B cell (primary cell): ENCODE measurements around the gene CNN1. TPM values are rescaled to one million over a fixed set of nuclear protein-coding genes. Genes with fewer than 3 reads are reported as not detected.

ENCODE experiments used
- ATAC-seq: fragments of 200-7000 bp; cut with Tn5 transposase; one replicate; pipeline ENCODE4 v1.10.0; 2021; ENCODE audit warnings: low read depth, mild to moderate bottlenecking, moderate number of reproducible peaks, moderate library complexity
- CTCF ChIA-PET: fragments of 350-600 bp; sonication (Branson Sonifier 250); formaldehyde crosslinking; loops from one replicate; lab custom pipeline; 2021; ENCODE audit warnings: antibody characterized with exemption, inconsistent platforms; lab: Charles Lee
- POLR2A ChIA-PET: fragments of 350-600 bp; sonication (Branson Sonifier 250); formaldehyde crosslinking; loops from one replicate; lab custom pipeline; 2021; ENCODE audit warnings: antibody characterized with exemption; lab: Charles Lee
- DNase-seq: peaks from one replicate; pipeline ENCODE4 v3.0.0; 2013
- H2AFZ ChIP-seq: 2 replicates; pipeline ENCODE4 v1.6.1; 2012; ENCODE audit warnings: mild to moderate bottlenecking, low read depth, low read length; ENCODE audit not compliant: insufficient read depth, poor library complexity, severe bottlenecking
- H3K27ac ChIP-seq, 2 donors: 1 replicate in 1 of 2; 2 replicates in 1 of 2; pipeline ENCODE4 v1.5.1; 2012 to 2013; ENCODE audit warnings: low read length in 2 of 2, mild to moderate bottlenecking in 2 of 2, moderate library complexity in 1 of 2
- H3K27me3 ChIP-seq, 4 experiments: fragments of 200-600 bp in 1 of 4; sonication (generic) in 1 of 4; replicated peaks in 1 of 4; 1 replicate in 2 of 4; 2 replicates in 2 of 4; pipeline versions ENCODE4 v1.6.1 to v1.7.0; 2013 to 2016; ENCODE audit warnings: low read length in 3 of 4, mild to moderate bottlenecking in 2 of 4, mixed read lengths in 1 of 4, moderate library complexity in 1 of 4; ENCODE audit not compliant: insufficient read depth in 4 of 4, control insufficient read depth in 3 of 4; ENCODE audit errors: control extremely low read depth in 1 of 4
- H3K36me3 ChIP-seq, 2 experiments: replicated peaks in 1 of 2; 1 replicate in 1 of 2; 2 replicates in 1 of 2; pipeline versions ENCODE4 v1.6.1 to v1.7.1; 2013; ENCODE audit warnings: low read length in 1 of 2; ENCODE audit not compliant: insufficient read depth in 2 of 2, control insufficient read depth in 1 of 2; ENCODE audit errors: control extremely low read depth in 1 of 2, extremely low read depth in 1 of 2
- H3K4me1 ChIP-seq, 2 donors: fragments of 200-600 bp in 1 of 2; sonication (generic) in 1 of 2; 1 replicate in 1 of 2; 2 replicates in 1 of 2; pipeline versions ENCODE4 v1.5.1 to v1.6.1; 2013 to 2017; ENCODE audit warnings: low read length in 2 of 2; ENCODE audit not compliant: control insufficient read depth in 2 of 2, insufficient read depth in 2 of 2
- H3K4me2 ChIP-seq: replicated peaks from 2 replicates; pipeline ENCODE3; 2012; ENCODE audit warnings: mild to moderate bottlenecking, low read depth, low read length; ENCODE audit not compliant: poor library complexity, severe bottlenecking
- H3K4me3 ChIP-seq, 5 experiments: fragments of 200-600 bp in 1 of 5; sonication (generic) in 1 of 5; 1 replicate in 3 of 5; 2 replicates in 2 of 5; pipeline versions ENCODE4 v1.5.1 to v1.7.0; 2011 to 2016; ENCODE audit warnings: low read length in 4 of 5, mild to moderate bottlenecking in 4 of 5, low read depth in 2 of 5, control low read depth in 1 of 5, moderate library complexity in 1 of 5; ENCODE audit not compliant: insufficient read depth in 1 of 5; ENCODE audit errors: control extremely low read depth in 1 of 5, extremely low read depth in 1 of 5
- H3K79me2 ChIP-seq: fragments of 200-600 bp; sonication (generic); one replicate; pipeline ENCODE4 v1.6.0; 2016; ENCODE audit warnings: low read length; ENCODE audit not compliant: control insufficient read depth, insufficient read depth
- H3K9ac ChIP-seq: fragments of 200-600 bp; sonication (generic); 2 replicates; pipeline ENCODE4 v1.6.1; 2017; ENCODE audit warnings: mild to moderate bottlenecking, low read length, moderate library complexity
- H3K9me3 ChIP-seq, 3 donors: one replicate each; pipeline versions ENCODE4 v1.6.1 to v1.7.1; 2013; ENCODE audit warnings: low read length in 2 of 3; ENCODE audit not compliant: control insufficient read depth in 2 of 3, insufficient read depth in 1 of 3; ENCODE audit errors: control extremely low read depth in 1 of 3
- H4K20me1 ChIP-seq: 2 replicates; pipeline ENCODE4 v1.6.0; 2012; ENCODE audit warnings: mild to moderate bottlenecking, low read length; ENCODE audit not compliant: insufficient read depth, control insufficient read depth, poor library complexity, severe bottlenecking
- H3K27ac Mint-ChIP-seq: one replicate; pipeline ENCODE4 v1.8.0; 2021; ENCODE audit warnings: mixed read lengths
- H3K27me3 Mint-ChIP-seq: one replicate; pipeline ENCODE4 v1.8.0; 2021; ENCODE audit warnings: mixed read lengths
- H3K4me1 Mint-ChIP-seq: one replicate; pipeline ENCODE4 v1.8.0; 2021; ENCODE audit warnings: mixed read lengths
- H3K4me3 Mint-ChIP-seq: one replicate; pipeline ENCODE4 v1.8.0; 2021; ENCODE audit warnings: mixed read lengths
- H3K9me3 Mint-ChIP-seq: one replicate; pipeline ENCODE4 v1.8.0; 2022; ENCODE audit warnings: mixed read lengths; ENCODE audit not compliant: insufficient read depth
- EZH2 ChIP-seq: IDR thresholded peaks from 2 replicates; pipeline ENCODE4 v1.6.1; 2012; ENCODE audit warnings: borderline replicate concordance, low read depth, mild to moderate bottlenecking, moderate library complexity, low read length; ENCODE audit not compliant: insufficient read depth, poor library complexity, severe bottlenecking
- WGBS: methylation state at CpG from one replicate; pipeline ENCODE4 v1.1.5; 2013; ENCODE audit warnings: missing lambda C conversion rate; ENCODE audit not compliant: insufficient coverage; 5-methylcytosine and 5-hydroxymethylcytosine counted together
- intact Hi-C: fragments of 100-400 bp; cut with micrococcal nuclease; formaldehyde crosslinking; loops from one replicate; pipeline ENCODE4 v1.10.0; 2022
- polyA plus RNA-seq: library from polyadenylated mRNA; depleted of rRNA; stranded (reverse); fragments of >200 nt; gene quantifications from 2 replicates; pipeline ENCODE4 v1.2.3, GENCODE V29; 2012
- total RNA-seq, 2 donors: library from RNA; stranded (reverse); fragments of 120-200 nt in 1 of 2; gene quantifications; 1 replicate in 1 of 2; 2 replicates in 1 of 2; pipeline versions ENCODE4 v1.2.3 to v1.2.4, GENCODE V29; 2013 to 2022
- TF ChIP-seq, protein P1 (sequence below): fragments of 200-600 bp; IDR thresholded peaks from one replicate; pipeline ENCODE4 v1.8.0; 2022; ENCODE audit warnings: antibody characterized with exemption, mild to moderate bottlenecking

The CNN1 gene
- total and polyA plus RNA-seq, 2 donors (not counting 1 experiment from before 2014, with no cell fraction given) = not detected

DNA sequence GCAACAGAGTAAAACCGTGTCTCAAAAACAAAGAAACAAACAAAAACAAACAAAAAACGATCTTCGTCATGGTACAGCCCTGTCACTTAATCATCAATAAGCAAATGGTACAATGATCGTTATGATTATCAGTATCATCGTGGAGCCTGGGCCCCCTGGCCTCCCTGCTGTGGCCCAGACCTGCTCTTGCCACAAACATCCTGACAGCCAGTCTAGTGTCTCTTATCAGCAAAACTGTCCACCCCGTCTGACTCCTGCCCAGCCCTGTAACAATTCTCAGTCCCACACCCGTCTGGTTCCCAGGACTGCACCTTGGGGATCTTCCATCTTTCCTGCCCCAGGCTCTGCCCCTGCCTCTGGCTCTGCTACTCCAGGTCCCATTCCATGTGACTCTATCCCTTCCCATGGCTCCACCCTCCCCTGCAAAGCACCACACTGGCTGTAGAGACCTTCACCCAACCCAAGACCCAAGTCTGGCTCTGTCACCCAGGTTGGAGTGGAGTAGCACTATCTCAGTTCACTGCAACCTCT, 38.7 kb upstream of the CNN1 start:
- H3K27ac Mint-ChIP-seq = no peak overlapping the region

DNA sequence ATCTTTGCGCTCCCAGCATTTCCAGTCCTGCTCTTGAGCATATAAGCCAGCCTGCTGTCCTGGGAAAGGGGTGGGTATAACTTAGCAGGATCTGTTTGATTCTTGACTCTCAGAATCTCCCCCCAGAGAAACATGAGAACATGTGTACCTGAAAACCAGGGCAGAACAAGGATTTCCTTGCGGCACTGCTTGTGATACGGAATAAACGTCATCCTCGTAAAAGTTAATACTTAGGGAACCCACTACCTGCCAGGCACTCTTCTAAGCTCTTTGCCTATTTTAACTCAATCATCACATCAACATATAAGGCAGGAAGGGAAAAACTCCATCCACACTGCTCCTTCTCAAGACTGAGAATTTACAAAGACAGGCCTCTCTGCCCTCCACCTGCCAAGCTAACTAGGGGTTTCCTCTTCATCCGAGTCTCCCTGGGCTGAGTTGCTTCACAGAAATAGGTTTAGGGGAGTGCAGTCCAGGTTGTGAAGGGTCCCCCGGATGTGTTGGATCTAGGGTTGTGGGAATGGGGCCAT, 34.1 kb upstream of the CNN1 start:
- Histone ChIP-seq H3K27ac (peak overlapping the region; percentile 65 to 98), H3K9me3 (no peaks in the 10 kb centered on the region), H3K36me3 (no peaks in the 10 kb centered on the region), H3K4me2 (peak overlapping the region; percentile 98), H3K9ac (peak overlapping the region; percentile 99), H3K27me3 (no peaks in the 10 kb centered on the region), H4K20me1 (no peaks in the 10 kb centered on the region), H2AFZ (peak overlapping the region; percentile 96), H3K4me3 (peak overlapping the region in 4 of 5 experiments; percentile 62 to 98 (median 82)), H3K4me1 (peaks cover 9 to 13% of the 10 kb centered on the region in 2 donors), H3K79me2 (peaks cover 3% of the 10 kb centered on the region)
- H3K9me3 Mint-ChIP-seq = no peaks in the 10 kb centered on the region
- WGBS = 70% methylated on average over 5 of the region's 7 CpGs
- no peaks in the 10 kb centered on the region for H3K27me3 Mint-ChIP-seq
- no peak for TF ChIP-seq EZH2
- TF ChIP-seq, protein P1, sequence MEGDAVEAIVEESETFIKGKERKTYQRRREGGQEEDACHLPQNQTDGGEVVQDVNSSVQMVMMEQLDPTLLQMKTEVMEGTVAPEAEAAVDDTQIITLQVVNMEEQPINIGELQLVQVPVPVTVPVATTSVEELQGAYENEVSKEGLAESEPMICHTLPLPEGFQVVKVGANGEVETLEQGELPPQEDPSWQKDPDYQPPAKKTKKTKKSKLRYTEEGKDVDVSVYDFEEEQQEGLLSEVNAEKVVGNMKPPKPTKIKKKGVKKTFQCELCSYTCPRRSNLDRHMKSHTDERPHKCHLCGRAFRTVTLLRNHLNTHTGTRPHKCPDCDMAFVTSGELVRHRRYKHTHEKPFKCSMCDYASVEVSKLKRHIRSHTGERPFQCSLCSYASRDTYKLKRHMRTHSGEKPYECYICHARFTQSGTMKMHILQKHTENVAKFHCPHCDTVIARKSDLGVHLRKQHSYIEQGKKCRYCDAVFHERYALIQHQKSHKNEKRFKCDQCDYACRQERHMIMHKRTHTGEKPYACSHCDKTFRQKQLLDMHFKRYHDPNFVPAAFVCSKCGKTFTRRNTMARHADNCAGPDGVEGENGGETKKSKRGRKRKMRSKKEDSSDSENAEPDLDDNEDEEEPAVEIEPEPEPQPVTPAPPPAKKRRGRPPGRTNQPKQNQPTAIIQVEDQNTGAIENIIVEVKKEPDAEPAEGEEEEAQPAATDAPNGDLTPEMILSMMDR = no peak
- DNase-seq = no peak
- H3K4me1 Mint-ChIP-seq = peaks cover 13% of the 10 kb centered on the region
- POLR2A ChIA-PET = no interaction called here
- intact Hi-C loops = loop anchor here (1.0 to 2.0 kb wide), 7 partner anchors 22 to 1192 kb away; partner anchors contain the start of genes CCDC159, ECSIT, ELOF1 and FBXW9
- CTCF ChIA-PET = no interaction called here
- no peak for ATAC-seq
- H3K4me3 Mint-ChIP-seq = peak overlapping the region; percentile 87
- peak overlapping the region; percentile 93 for H3K27ac Mint-ChIP-seq

More for the DNA sequence above, 38.7 kb upstream of the CNN1 start:
- Mint-ChIP-seq H3K27me3 (no peaks in the 10 kb centered on the region), H3K4me1 (peaks cover 5% of the 10 kb centered on the region), H3K9me3 (no peaks in the 10 kb centered on the region), H3K4me3 (no peak overlapping the region)
- no peak overlapping the region for H3K4me2 ChIP-seq
- 92% methylated on average over 7 of the region's 7 CpGs for WGBS
- H3K9me3 ChIP-seq = no peaks in the 10 kb centered on the region
- no peak overlapping the region for H3K27ac ChIP-seq
- H3K27me3 ChIP-seq = no peaks in the 10 kb centered on the region
- peaks cover 0 to 20% of the 10 kb centered on the region in 2 experiments for H3K36me3 ChIP-seq
- H3K9ac ChIP-seq = no peak overlapping the region
- POLR2A ChIA-PET = no interaction called here
- intact Hi-C loops = no loop called here
- H2AFZ ChIP-seq = no peak overlapping the region
- H3K4me3 ChIP-seq = no peak overlapping the region
- TF ChIP-seq, protein P1 = no peak
- TF ChIP-seq EZH2 = no peak
- peaks cover 3% of the 10 kb centered on the region for H3K79me2 ChIP-seq
- no peaks in the 10 kb centered on the region for H4K20me1 ChIP-seq
- CTCF ChIA-PET = interaction anchor here (0.6 kb wide), 1 partner anchor 797 kb away, joined by 4 read pairs; no protein-coding TSS in a partner anchor
- peaks cover 5 to 6% of the 10 kb centered on the region in 2 donors for H3K4me1 ChIP-seq
- DNase-seq (no peak), ATAC-seq (no peak)
